GM21576 (cell line): Measurements from ENCODE around the gene MDFIC.
A peak's percentile ranks its signal among the peaks of the same experiment; 100 is the strongest.

Experiments used
- ATAC-seq: cut with Tn5 transposase; IDR thresholded peaks from one replicate; pipeline ENCODE4 v1.9.1; 2021; ENCODE audit warnings: mild to moderate bottlenecking, moderate library complexity; ENCODE audit not compliant: unreplicated experiment

MDFIC gene

GRCh38 chr7:115032715-115033703, 111.1 kb downstream of the MDFIC start:
- ATAC-seq, result no peak

- ATAC-seq, result no peak
Measured at GRCh38 chr7:115033917-115034459, 112.1 kb downstream of the MDFIC start.

- ATAC-seq, result no peak
Measured at GRCh38 chr7:115034515-115034914, 112.6 kb downstream of the MDFIC start.

GRCh38 chr7:115037128-115037802, 115.4 kb downstream of the MDFIC start:
- no peak for ATAC-seq

- no peak for ATAC-seq
Measured at GRCh38 chr7:115038158-115038557, 116.3 kb downstream of the MDFIC start.

- no peak for ATAC-seq
Measured at GRCh38 chr7:115040057-115040456, 118.2 kb downstream of the MDFIC start.

GRCh38 chr7:115040495-115040894, 118.6 kb downstream of the MDFIC start:
- no peak for ATAC-seq

GRCh38 chr7:115042596-115042995, 120.7 kb downstream of the MDFIC start:
- ATAC-seq, result no peak

- ATAC-seq, result no peak
Measured at GRCh38 chr7:115043605-115044004, 121.7 kb downstream of the MDFIC start.

- no peak for ATAC-seq
Measured at GRCh38 chr7:115044224-115044623, 122.3 kb downstream of the MDFIC start.

GRCh38 chr7:115047958-115048720, 126.2 kb downstream of the MDFIC start:
- ATAC-seq, result no peak

- no peak for ATAC-seq
Measured at GRCh38 chr7:115052706-115053105, 130.8 kb downstream of the MDFIC start.

- ATAC-seq, result no peak
Measured at GRCh38 chr7:115054478-115055065, 132.7 kb downstream of the MDFIC start.

- ATAC-seq, result no peak
Measured at GRCh38 chr7:115056019-115056418, 134.1 kb downstream of the MDFIC start.

- no peak for ATAC-seq
Measured at GRCh38 chr7:115058726-115059125, 136.8 kb downstream of the MDFIC start.

GRCh38 chr7:115059321-115059720, 137.4 kb downstream of the MDFIC start:
- no peak for ATAC-seq

- ATAC-seq, result peak; percentile 68
Measured at GRCh38 chr7:115060095-115060870, 138.4 kb downstream of the MDFIC start.

GRCh38 chr7:115066050-115066449, 144.2 kb downstream of the MDFIC start:
- ATAC-seq, result peak; percentile 63

- ATAC-seq, result peak; percentile 65
Measured at GRCh38 chr7:115066634-115067033, 144.7 kb downstream of the MDFIC start.

- no peak for ATAC-seq
Measured at GRCh38 chr7:115068220-115068619, 146.3 kb downstream of the MDFIC start.
